ENCODE data around the gene ACP2.
"Not testable (repeated sequence)": the region's sequence is repeated elsewhere in the genome, so short reads cannot be mapped to it uniquely, and the experiment has no call there.

- TF ChIP-seq CTCF, POLR2AphosphoS5, POLR2A (IDR thresholded peaks at IDR 0.05): not testable (repeated sequence)
Measured at GRCh38 chr11:47198161-47198560, 50.5 kb downstream of the ACP2 start.
